Measurements from ENCODE around the gene MCF2L2. TPM values are rescaled to one million over a fixed set of nuclear protein-coding genes. Genes with fewer than 3 reads are reported as not detected.
"Not testable (repeated sequence)": the region's sequence is repeated elsewhere in the genome, so short reads cannot be mapped to it uniquely, and the experiment has no call there.

Gene MCF2L2
- polyA plus RNA-seq, 1 donor from 2014 or later: 0.15 TPM

DNA sequence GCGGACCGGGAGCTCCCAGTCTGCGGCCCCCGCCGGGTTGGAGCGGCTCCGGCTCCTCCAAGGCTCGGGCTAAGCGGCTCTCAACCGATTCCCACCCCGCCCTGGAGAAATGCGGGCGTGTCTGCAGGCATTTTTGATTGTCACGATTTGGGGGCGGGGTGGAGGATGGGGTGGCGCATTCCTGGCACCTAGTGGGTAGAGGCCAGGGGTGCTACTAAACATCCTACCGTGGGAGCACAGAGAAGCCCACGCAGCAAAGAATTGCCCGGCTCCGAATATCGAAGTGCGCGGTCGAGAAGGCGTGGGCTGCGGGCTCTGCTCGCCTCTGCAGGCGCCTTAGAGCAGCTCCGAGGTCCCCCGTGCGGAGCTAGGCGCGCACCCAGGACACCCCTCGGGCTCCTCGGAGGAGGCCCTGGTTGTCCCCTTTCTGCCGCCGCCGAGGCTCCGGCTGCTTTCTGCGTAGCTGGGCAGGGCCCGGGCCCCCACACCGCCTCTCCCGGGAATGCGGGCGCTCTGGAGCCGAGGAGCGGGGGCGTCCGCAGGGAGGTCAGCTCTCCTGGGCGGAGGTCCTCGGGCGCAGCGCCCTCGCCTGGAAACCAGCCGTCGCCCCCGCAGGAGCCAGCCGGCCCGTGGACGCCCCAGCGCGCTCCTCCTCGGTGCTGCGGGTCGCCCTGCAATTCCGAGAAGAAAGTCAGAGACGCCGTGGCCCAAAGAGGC, 249.4 kb downstream of the MCF2L2 start:
- Mint-ChIP-seq H3K27me3 (peaks cover 44% of the 10 kb centered on the region), H3K27ac (no peak overlapping the region), H3K4me3 (peak overlapping the region in 2 of 4 donors; percentile 41 to 47), H3K36me3 (no peaks in the 10 kb centered on the region), H3K9me3 (peaks cover 0 to 2% (median 0%) of the 10 kb centered on the region in 3 donors), H3K4me1 (peaks cover 0 to 3% (median 3%) of the 10 kb centered on the region in 3 donors)

DNA sequence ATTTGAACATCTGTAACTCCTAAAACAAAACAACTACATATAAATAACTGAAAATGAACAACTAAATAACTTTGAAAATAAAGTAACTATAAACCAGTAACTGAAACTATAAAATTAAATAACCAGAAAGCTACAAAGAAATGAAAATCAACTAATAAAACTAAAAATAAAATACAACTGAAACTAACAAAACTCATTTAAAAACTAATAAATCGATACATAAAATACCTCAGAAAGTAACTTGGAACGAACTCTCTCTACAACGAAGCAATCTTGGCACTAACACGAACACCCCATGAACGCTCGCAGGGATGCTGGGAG, 249.9 kb downstream of the MCF2L2 start:
- Mint-ChIP-seq H3K4me1 (peaks cover 0 to 3% (median 3%) of the 10 kb centered on the region in 3 donors), H3K27ac (no peak overlapping the region), H3K9me3 (peaks cover 0 to 2% (median 0%) of the 10 kb centered on the region in 3 donors), H3K36me3 (no peaks in the 10 kb centered on the region), H3K4me3 (peak overlapping the region in 2 of 4 donors; percentile 41 to 47), H3K27me3 (peaks cover 47% of the 10 kb centered on the region)

- Mint-ChIP-seq H3K4me3 (no peak overlapping the region), H3K27me3 (peaks cover 69% of the 10 kb centered on the region), H3K36me3 (no peaks in the 10 kb centered on the region), H3K4me1 (peaks cover 0 to 2% (median 0%) of the 10 kb centered on the region in 3 donors), H3K27ac (no peak overlapping the region), H3K9me3 (peaks cover 2 to 12% (median 11%) of the 10 kb centered on the region in 3 donors)
Measured at GRCh38 chr3:183172051-183172639, 256.3 kb downstream of the MCF2L2 start.

DNA sequence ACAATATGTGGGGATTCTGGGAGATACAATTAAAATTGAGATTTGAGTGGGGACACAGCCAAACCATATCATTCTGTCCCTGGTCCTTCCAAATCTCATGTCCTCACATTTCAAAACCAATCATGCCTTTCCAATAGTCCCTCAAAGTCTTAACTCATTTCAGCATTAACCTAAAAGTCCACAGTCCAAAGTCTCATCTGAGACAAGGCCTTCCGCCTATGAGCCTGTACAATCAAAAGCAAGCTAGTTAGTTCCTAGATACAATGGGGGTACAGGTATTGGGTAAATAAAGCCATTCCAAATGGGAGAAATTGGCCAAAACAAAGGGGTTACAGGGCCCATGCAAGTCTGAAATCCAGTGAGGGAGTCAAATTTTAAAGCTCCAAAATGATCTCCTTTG, 260.4 kb downstream of the MCF2L2 start:
- Mint-ChIP-seq H3K9me3 (peaks cover 4 to 15% (median 12%) of the 10 kb centered on the region in 3 donors), H3K4me3 (peak overlapping the region in 1 of 4 donors; percentile 7), H3K27me3 (peaks cover 63% of the 10 kb centered on the region)
- H3K4me1 Mint-ChIP-seq, H3K36me3 Mint-ChIP-seq, H3K27ac Mint-ChIP-seq: not testable (repeated sequence)

DNA sequence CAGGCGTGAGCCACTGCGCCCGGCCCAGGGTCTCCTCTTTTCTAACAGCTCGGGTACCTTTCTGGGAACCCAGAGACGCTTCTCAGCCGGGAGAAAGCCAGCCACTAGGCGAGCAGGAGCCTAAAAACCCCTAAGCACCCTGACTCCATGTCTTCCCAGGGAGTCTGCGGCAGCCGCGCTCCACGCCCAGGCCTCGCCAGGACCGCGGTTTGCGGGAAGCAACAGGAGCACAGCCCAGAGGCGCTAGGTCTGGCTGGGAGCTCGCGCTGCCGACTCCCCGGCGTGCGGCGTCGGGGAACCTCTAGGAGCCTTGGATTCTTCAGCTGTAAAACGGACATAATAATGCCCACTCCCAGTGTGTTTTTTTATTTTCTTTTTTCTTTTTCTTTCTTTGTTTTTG, 264.9 kb downstream of the MCF2L2 start:
- peak overlapping the region in 2 of 3 donors; percentile 26 to 31 for H3K27ac Mint-ChIP-seq
- H3K4me1 Mint-ChIP-seq: peaks cover 12 to 14% (median 14%) of the 10 kb centered on the region in 3 donors
- H3K27me3 Mint-ChIP-seq: peaks cover 63% of the 10 kb centered on the region
- peak overlapping the region in 2 of 4 donors; percentile 13 to 92 for H3K4me3 Mint-ChIP-seq
- no peaks in the 10 kb centered on the region for H3K36me3 Mint-ChIP-seq
- H3K9me3 Mint-ChIP-seq: peaks cover 1 to 14% (median 6%) of the 10 kb centered on the region in 3 donors

- H3K27me3 Mint-ChIP-seq: peaks cover 57% of the 10 kb centered on the region
- peaks cover 0 to 9% (median 1%) of the 10 kb centered on the region in 3 donors for H3K9me3 Mint-ChIP-seq
- H3K4me1 Mint-ChIP-seq: peaks cover 12 to 17% (median 16%) of the 10 kb centered on the region in 3 donors
- H3K27ac Mint-ChIP-seq: peak overlapping the region; percentile 0 to 90 (median 36)
- H3K36me3 Mint-ChIP-seq: no peaks in the 10 kb centered on the region
- H3K4me3 Mint-ChIP-seq: peak overlapping the region; percentile 58 to 95 (median 84)
Measured at GRCh38 chr3:183161552-183162336, 266.7 kb downstream of the MCF2L2 start.

GRCh38 chr3:183160616-183161015, 267.8 kb downstream of the MCF2L2 start:
- H3K27ac Mint-ChIP-seq: peak overlapping the region in 2 of 3 donors; percentile 0 to 77
- H3K36me3 Mint-ChIP-seq: no peaks in the 10 kb centered on the region
- H3K9me3 Mint-ChIP-seq: peaks cover 0 to 12% (median 0%) of the 10 kb centered on the region in 3 donors
- peaks cover 12 to 17% (median 16%) of the 10 kb centered on the region in 3 donors for H3K4me1 Mint-ChIP-seq
- H3K27me3 Mint-ChIP-seq: peaks cover 59% of the 10 kb centered on the region
- H3K4me3 Mint-ChIP-seq: peak overlapping the region in 2 of 4 donors; percentile 9 to 17

DNA sequence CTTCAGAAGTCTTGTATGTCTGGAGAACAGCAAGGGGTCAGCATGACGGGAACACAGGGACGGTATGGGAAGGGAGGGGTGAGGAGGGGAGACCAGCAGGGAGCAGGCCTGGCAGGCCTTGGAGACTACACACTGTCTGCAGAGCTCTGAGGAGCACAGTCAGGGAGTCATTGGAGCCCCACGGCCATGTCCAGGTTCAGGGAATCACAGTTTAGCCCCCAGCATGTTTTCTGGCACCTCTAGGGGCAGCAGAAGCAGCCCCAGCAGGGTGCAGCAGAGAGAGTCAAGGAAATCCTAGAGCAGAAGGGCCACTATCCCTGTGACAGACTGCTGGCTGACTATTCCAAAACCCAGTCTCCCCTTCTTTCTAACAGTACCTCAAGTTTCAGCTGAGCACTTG, 269.1 kb downstream of the MCF2L2 start:
- Mint-ChIP-seq H3K4me1 (peaks cover 12 to 19% (median 16%) of the 10 kb centered on the region in 3 donors), H3K36me3 (no peaks in the 10 kb centered on the region), H3K27me3 (peaks cover 61% of the 10 kb centered on the region), H3K9me3 (peaks cover 0 to 6% (median 0%) of the 10 kb centered on the region in 3 donors), H3K4me3 (peak overlapping the region in 1 of 4 donors; percentile 19), H3K27ac (peak overlapping the region in 2 of 3 donors; percentile 0 to 3)

DNA sequence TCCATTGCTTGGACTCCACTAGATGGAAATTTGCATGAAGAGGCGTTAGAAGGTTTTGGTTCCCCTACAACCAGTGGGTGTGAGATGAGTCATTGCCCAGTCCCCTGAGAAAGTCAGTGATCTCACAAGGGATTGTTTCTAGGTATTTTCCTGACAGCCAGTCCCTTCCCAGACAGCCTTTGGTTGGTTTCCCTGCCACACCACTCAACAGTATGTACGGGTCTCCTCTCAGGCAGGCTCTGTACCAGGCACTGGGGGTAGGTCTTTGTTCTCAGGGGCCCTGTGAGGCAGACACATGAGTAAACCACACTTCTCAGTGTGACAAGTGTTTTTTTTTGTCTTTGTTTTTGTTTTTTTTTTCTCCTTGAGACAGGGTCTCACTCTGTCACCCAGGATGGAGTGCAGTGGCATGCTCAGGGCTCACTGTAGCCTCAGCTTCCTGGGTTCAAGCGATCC, 269.8 kb downstream of the MCF2L2 start:
- H3K4me1 Mint-ChIP-seq: peaks cover 12 to 19% (median 16%) of the 10 kb centered on the region in 3 donors
- peak overlapping the region in 2 of 3 donors; percentile 3 to 6 for H3K27ac Mint-ChIP-seq
- peaks cover 58% of the 10 kb centered on the region for H3K27me3 Mint-ChIP-seq
- peaks cover 0 to 6% (median 0%) of the 10 kb centered on the region in 3 donors for H3K9me3 Mint-ChIP-seq
- no peaks in the 10 kb centered on the region for H3K36me3 Mint-ChIP-seq
- H3K4me3 Mint-ChIP-seq: no peak overlapping the region

DNA sequence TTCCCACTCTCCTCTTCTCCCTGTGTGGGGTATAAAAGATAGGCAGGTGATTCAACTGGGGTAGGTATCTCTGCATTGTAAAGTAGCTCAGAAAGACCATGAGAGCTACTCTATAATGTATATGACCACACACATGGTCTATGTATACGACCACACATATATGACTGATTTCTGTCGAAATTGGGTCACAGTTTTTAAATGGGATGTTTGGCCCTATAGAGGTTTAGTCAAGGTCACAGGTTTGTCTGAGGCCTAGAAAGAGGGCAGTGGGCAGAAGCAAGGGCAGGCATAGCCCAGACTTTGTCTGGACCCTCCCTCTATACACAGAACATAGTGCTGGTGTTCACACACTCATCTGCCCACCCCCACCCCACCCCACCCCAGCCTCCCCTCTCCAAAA, 270.3 kb downstream of the MCF2L2 start:
- peaks cover 12 to 19% (median 16%) of the 10 kb centered on the region in 3 donors for H3K4me1 Mint-ChIP-seq
- H3K27ac Mint-ChIP-seq: peak overlapping the region in 1 of 3 donors; percentile 3
- H3K27me3 Mint-ChIP-seq: peaks cover 55% of the 10 kb centered on the region
- H3K9me3 Mint-ChIP-seq: peaks cover 0 to 6% (median 0%) of the 10 kb centered on the region in 3 donors
- H3K36me3 Mint-ChIP-seq: no peaks in the 10 kb centered on the region
- H3K4me3 Mint-ChIP-seq: no peak overlapping the region

DNA sequence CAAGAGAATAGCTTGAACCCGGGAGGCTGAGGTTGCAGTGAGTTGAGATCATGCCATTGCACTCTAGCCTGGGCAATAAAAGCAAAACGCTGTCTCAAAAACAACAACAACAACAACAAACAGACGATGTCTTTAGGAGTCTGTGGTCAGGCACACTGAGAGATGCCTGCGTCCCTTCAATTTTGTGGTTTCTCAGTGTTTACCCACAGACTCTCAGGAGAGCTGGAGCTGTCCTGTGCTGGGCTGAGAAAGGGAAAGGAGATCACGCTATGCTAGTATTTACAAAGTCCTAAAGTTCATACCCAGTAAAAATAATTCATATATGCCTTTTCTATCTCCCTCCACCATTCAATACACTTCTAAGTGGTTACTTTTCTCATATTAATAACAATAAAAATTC, 272.2 kb downstream of the MCF2L2 start:
- Mint-ChIP-seq H3K9me3 (peaks cover 0 to 3% (median 0%) of the 10 kb centered on the region in 3 donors), H3K27ac (no peak overlapping the region), H3K4me1 (peaks cover 0 to 9% (median 8%) of the 10 kb centered on the region in 3 donors), H3K4me3 (no peak overlapping the region), H3K36me3 (no peaks in the 10 kb centered on the region), H3K27me3 (peaks cover 53% of the 10 kb centered on the region)

GRCh38 chr3:183155499-183155898, 272.9 kb downstream of the MCF2L2 start:
- Mint-ChIP-seq H3K4me1 (peaks cover 0 to 9% (median 8%) of the 10 kb centered on the region in 3 donors), H3K9me3 (peaks cover 0 to 3% (median 0%) of the 10 kb centered on the region in 3 donors), H3K36me3 (no peaks in the 10 kb centered on the region), H3K27me3 (peaks cover 60% of the 10 kb centered on the region), H3K4me3 (no peak overlapping the region), H3K27ac (no peak overlapping the region)

GRCh38 chr3:183153210-183153950, 275.0 kb downstream of the MCF2L2 start:
- Mint-ChIP-seq H3K27ac (peak overlapping the region in 1 of 3 donors; percentile 46), H3K27me3 (peaks cover 58% of the 10 kb centered on the region)

GRCh38 chr3:183151821-183152351, 276.5 kb downstream of the MCF2L2 start:
- Mint-ChIP-seq H3K36me3 (no peaks in the 10 kb centered on the region), H3K4me1 (peaks cover 0 to 4% (median 2%) of the 10 kb centered on the region in 3 donors), H3K4me3 (no peak overlapping the region), H3K9me3 (peaks cover 2 to 3% (median 3%) of the 10 kb centered on the region in 3 donors), H3K27me3 (peaks cover 61% of the 10 kb centered on the region), H3K27ac (no peak overlapping the region)

More at GRCh38 chr3:183153210-183153950, 275.0 kb downstream of the MCF2L2 start:
- Mint-ChIP-seq H3K4me1 (peaks cover 0 to 4% (median 4%) of the 10 kb centered on the region in 3 donors), H3K36me3 (no peaks in the 10 kb centered on the region), H3K4me3 (no peak overlapping the region), H3K9me3 (peaks cover 2 to 3% (median 3%) of the 10 kb centered on the region in 3 donors)

Data from IgD-negative memory B cell (primary cell).